ENCODE measurements around the gene KLHL1. TPM values are rescaled to one million over a fixed set of nuclear protein-coding genes. Genes with fewer than 3 reads are reported as not detected.

KLHL1 gene
- total RNA-seq, 1 experiment from 2014 or later, result not detected

DNA sequence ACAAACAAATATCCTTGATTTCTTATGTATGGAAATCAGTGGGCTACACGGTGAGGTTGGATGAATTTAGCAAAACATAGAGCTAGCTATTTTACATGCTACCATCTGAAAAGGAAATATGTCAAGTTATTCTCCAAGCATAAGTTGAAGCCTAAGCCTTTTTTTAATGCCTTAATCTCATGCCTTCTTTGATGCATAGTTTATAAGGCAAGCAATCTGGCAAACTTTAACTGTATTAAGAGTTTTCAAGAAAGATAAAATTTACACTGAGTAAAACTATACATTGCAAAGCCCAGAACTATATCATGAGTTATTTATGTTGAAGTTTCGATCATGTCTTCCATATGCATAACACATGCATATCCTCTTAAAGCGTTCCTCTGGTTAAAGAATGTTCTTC, 85.6 kb downstream of the KLHL1 start:
- DNase-seq (ENCODE audit: low read depth), result no peak

DNA sequence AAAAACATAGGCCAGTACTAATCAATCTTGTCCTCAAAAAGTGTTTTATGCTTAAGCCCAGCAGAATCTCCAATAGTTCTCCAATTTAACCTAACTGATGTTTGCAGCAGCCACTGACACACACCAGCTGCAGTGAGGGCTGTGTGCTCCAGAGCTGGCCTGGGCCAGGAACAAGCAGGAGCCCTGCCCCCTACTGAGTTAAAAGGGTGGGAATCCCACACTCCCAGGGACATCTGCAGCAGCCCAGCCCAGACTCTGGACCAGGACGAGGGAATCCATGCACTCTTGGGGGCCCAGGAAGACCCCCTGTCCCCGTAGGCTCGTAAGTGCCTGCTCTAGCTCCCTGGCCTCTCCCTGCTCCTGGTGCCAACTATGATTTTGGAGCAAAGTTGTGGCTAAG, 92.1 kb downstream of the KLHL1 start:
- DNase-seq (ENCODE audit: low read depth), result no peak

DNA sequence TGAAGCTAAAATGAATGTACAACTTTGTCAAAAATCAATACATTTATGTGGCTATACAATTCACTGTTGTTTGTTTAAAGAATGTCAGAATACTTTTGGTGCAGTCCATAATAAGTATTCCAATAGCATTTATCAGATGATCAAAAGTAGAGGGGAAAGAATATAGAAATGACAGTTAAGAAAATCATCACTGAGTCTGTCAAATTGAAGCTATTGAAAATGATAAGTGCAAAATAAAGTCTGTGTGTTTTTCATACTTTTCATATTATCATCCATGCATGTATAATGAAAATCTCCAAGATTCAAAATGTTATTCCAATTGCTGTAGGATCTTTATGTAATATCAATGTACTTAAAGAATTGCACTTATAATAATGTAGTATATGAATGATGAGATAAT, 93.9 kb downstream of the KLHL1 start:
- no peak for DNase-seq (ENCODE audit: low read depth)

DNA sequence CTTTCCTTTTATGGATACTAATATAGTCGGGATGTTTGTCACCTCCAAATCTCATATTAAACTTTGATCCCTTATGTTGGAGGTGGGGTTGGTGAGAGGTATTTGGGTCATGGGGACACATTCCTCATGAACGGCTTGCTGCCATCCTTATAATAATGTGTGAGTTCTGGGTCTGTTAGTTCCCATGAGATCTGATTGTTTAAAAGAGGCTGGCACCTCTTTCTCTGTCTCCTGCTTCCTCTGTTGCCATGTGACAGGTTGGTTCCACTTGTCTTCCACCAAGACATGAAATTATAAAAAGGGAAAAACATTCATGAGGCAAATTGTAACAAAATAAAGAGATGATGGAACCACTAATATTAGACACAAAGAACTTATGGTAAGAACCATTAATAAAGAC, 108.4 kb downstream of the KLHL1 start:
- DNase-seq (ENCODE audit: low read depth), result peak; percentile 43

DNA sequence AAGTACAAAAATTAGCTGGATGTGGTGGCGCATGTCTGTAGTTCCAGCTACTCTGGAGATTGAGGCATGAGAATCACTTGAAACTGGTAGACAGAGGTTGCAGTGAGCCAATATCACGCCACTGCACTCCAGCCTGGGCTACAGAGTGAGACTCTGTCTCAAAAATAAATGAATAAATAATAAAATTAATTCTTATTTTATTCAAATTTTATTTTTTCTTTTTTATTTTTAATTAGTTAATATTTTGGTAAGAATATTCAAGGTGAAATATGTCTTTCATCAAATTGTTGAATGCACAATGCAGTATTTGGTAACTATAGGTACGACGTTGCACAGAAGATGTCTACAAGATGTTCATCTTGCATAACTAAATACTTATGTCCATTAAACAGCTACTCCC, 111.2 kb downstream of the KLHL1 start:
- DNase-seq (ENCODE audit: low read depth), result no peak

DNA sequence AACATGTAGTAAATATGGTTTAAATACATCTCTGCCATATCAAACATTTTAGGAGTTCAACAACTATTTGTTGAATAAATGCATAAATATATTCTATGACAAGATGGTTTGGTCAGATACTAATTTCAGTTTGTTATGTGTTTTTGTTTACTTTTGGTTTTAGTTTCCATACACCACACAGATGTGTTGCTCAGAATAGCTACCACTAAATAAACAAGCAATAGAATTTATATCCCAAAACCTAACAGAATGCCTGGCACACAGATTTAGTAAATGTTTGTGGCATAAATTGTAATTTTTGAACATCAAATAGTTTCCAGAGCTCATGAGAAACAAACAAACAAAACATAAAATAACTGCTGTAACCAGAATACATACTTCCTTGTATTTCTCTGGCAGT, 127.5 kb downstream of the KLHL1 start:
- DNase-seq (ENCODE audit: low read depth), result no peak

DNA sequence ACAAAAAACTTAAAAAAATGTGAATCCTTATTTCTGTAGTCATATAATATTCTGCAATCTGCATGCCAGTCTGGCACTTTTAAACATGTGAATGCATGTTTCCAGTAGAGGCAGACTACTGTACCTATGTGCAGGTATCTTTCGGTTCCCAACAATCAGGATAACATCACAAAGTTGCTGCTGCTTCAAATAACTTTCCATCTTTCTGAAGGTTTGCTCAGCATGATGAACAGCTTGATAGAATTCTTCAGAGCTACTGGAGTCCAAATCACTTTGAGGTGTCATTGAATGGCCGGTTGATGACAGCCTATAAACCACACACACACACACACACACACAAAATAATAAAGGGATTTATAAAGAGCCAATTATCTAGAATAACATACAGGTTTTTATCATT, 132.8 kb downstream of the KLHL1 start:
- no peak for DNase-seq (ENCODE audit: low read depth)

DNA sequence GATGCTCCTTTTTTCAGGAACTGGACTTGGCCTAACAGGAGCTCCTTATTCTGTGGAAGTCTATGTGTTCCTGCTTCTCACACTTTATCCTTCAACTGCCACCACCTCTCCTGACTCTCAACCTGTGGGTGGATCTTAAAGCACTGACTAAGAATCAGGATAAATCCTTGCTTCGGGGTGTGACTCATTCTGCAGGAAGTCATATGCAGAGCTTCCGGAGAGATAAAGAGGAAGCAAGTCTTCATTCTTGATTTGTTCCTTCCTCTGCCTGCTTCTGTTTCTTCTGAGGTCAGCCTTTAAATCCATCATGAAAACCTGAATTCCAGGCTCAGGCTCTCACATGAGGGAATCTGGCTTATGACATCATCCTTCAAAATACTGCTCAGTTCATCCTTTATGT, 137.7 kb downstream of the KLHL1 start:
- peak; percentile 84 for DNase-seq (ENCODE audit: low read depth)

DNA sequence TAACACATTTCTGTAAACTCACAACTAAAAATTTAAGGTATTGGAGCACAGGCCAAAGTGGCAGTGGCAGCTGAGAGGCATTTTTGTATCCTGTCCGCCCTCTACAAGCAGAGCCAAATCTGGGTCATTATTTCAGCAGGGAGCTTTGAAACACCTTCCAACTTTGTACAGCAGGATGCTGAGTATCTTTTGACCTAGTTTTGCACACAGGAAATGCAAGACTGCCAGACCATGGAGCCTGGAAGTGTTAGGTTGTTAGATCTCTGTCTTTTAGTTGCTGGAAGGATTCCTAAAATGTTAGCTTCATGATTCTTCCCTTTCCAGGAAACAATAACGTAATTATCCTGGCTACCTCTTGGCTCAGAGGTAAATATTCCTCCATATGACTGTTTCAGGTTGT, 149.2 kb downstream of the KLHL1 start:
- no peak for DNase-seq (ENCODE audit: low read depth)

DNA sequence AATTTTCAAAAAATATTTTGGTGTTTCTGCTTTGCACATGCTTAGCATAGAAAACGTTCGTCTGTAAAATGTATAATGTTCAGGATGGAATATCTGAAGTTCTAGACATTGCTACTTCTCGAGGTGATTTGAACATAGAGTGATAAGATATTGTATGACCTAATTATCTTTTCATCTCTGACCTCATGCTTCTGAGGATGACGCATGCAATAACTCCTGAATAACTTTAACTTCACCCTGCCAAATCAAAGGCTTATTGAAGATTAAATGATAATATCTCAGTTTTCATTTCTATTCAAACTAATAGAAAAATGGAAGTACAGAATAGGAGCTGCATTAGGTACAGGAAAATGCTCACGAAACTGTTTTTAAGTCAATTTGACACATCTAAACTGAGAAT, 151.4 kb downstream of the KLHL1 start:
- no peak for DNase-seq (ENCODE audit: low read depth)

DNA sequence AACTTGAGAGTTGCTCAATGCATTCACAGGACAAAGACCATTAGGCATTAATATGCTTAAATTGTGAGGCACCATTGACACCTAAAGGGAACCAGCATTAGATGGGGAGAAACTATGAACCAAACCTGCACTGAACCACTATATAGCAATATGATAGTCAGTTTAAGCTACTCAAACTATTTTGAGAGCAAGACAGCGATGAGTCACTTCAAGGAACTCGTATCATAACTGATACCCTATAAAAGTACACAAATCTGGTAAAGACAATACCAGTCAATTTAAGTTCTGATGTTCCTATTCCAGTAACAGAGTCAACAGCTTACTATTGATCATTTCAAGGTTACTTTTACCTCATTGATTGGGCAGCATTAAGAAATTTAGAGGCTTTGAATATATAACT, 151.9 kb downstream of the KLHL1 start:
- DNase-seq (ENCODE audit: low read depth), result no peak

DNA sequence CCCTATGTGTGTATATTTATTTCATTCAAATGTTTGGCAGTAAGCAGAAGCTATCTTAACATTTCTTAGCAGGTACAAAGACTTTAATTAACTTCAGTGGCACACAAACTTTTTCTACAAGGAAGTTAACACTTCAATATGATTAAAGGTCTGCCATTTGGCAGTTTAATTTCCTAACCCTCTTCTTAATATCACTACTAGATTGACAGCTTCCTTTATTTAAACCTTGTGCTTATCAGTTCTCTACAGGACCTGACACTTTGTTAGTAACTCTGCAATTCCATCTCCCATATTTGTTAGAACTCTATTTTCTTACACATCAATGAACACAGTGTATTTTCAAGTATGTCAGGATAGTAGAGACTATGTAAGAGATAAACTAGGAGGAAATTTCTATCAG, 153.0 kb downstream of the KLHL1 start:
- DNase-seq (ENCODE audit: low read depth), result no peak

DNA sequence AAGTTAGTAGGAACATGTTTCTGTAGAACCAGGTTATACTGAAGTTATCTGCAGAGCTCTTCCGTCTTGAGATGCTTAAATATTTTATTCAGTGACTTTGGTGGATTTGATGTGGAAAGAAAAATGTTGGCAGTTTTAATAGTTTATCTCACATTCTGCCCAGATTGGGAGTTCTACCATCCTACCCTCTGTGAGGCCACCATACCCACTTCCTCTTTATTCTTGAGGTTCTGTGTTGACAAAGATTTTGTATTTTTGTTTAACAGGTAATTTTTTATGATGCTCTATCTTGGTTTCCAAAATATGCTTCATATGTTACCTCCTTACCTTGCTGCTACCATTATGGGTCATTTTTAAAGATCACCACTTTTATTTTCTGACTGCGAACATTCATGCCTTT, 156.8 kb downstream of the KLHL1 start:
- no peak for DNase-seq (ENCODE audit: low read depth)

DNA sequence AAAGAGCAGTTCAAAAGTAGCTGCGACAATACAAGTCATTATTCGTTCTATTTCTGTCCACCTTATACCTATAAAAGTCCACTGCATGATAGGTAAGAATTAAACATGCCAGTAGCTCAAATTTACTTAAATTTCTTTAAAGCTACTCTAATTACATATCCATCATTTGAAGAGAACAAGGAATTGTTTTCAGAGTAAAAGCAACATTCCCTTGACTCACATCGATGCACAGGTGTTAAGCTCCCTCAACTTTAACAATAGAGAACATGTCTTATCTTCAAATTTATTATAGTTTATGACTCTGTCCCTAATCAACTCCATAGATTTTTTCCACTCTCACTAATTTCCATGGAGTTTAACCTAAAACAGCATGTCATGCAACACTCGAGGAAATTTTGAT, 158.1 kb downstream of the KLHL1 start:
- no peak for DNase-seq (ENCODE audit: low read depth)

DNA sequence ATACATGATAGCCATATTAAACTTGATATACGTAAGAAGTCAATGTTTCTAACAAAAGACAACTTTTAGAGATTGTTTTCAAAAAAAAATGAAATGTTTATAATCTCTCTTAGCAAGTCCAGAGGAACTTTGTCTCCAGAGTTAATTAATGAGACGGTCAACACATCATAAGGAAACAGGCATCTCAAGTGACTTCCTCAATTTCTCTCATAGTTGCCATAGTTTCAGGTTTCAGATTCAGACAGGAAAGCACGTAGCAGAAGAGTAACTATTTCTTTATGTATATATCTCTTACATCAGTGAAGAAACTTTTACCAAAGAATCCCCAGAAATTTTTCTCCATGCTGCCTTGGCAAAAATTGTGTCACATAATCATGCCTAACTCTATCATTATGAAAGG, 160.2 kb downstream of the KLHL1 start:
- no peak for DNase-seq (ENCODE audit: low read depth)

DNA sequence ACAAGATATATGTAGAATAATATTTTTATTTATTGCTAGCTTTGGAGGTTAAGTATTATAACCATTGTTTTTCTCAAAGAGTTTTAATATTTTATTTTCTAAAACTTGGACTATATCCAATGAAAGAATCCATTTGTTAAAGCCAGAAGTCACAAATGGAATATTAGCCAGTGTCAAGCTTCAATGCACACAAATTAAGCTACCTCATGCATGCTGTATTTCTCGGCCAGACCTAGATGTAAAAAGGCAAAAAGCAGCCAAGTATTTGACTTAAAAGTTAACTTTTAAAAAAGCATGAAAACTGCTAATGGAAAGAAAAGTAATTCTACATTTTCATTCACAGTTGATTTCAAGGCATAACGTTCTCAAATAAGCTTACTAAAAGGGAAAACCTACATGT, 160.7 kb downstream of the KLHL1 start:
- DNase-seq (ENCODE audit: low read depth), result no peak

DNA sequence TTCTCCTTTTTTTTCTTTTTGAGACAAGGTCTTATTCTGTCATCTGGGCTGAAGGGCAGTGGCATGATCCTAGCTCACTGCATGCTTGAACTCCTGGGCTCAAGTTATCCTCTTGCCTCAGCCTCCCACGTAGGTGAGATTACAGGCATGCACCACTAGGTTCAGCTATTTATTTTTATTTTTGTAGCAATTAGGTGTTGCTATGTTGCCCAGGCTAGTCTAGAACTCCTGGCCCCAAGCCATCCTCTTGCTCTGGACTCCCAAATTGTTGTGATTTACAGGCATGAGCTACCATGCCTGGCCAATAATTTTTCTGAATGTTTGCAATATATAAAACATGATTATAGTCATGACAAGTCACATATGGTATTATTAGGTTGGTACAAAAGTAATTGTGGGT, 161.7 kb downstream of the KLHL1 start:
- DNase-seq (ENCODE audit: low read depth), result no peak

DNA sequence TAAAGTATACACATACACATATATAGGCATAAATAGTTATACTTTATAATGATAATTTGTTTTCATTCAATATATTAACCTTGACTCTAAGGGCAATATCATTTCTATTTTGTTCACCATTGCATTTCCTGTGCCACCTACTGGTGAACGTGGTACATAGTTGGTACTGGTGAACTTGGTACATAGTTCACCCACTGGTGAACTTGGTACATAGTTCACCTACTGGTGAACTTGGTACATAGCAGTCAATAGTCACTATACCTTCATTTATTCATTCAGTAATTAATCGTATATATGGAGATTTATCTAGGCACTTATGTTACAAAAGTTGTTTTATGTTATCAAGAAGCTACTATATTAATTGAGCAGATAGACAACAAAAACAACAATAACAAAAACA, 173.2 kb downstream of the KLHL1 start:
- peak; percentile 20 for DNase-seq (ENCODE audit: low read depth)

DNA sequence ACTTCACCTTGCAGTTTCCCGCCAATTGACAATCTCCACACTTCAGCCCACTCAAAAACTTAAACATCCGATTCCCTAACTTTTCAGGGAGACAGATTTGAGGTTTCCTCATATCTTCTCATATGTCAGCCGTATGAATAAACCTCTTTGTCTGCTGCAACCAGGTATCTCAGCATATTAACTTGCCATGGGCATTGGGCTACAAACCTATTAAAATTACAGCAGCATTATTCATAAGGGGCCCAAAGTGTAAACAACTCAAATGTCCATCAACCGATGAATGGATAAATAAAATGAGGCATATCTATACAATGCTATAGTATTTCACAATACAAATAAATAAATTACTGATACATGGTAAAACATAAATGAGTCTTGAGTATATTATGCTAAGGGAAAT, 180.0 kb downstream of the KLHL1 start:
- DNase-seq (ENCODE audit: low read depth), result no peak

DNA sequence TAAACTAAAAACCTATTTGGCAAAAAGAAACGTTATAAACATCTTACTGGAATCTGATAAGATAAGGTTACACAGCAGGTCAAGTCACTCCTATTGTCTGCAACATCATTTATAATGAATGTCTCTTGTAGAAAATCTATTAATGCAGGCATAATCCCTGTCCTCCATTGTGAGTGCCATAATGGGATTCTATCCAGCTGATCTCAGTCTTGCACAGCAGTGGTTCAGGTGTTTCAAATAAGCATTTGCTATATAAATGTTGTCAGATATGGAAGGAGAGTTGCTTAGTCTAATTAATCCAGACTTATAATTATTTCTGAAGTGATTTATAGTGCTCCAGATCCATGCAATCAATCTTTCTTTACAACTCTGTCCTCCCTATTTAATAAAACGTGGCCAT, 187.1 kb downstream of the KLHL1 start:
- no peak for DNase-seq (ENCODE audit: low read depth)

DNA sequence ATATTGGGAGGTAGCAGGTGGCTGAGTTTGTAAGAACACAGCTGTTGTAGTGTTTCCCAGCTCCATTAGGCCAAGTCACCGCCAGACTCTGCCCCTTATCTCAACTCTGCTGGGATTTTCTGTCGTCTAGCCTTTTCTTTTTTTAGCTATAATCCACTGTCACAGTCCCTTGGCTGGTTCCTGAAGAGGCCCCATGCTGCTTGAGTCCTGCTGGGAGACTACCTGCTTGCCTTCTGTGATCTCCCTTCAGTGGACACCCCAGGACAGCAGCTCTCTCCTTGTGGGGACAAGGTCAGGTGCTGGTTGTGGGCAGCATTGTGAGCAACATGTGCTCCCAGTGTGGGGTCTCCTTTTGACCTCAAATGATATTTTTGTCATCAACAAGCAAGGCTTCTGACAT, 195.6 kb downstream of the KLHL1 start:
- no peak for DNase-seq (ENCODE audit: low read depth)

DNA sequence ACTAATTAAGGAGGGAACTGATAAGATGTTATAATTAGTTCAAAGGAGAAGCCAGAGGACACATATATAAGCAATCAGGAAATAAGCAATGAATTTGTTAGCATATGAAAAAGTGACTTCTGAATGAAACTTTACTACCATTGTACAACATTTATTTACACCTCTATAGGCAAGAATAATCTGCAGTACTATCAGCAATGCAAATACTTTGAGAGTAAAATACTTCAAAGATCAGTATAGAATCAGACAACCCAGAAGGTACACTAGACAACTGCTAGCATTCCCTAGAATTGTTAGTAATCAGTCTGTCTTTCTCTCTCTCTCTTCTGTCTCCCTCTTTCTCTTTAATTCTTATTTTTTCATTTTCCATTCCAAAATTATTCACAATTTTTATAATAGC, 197.5 kb downstream of the KLHL1 start:
- DNase-seq (ENCODE audit: low read depth), result no peak

DNA sequence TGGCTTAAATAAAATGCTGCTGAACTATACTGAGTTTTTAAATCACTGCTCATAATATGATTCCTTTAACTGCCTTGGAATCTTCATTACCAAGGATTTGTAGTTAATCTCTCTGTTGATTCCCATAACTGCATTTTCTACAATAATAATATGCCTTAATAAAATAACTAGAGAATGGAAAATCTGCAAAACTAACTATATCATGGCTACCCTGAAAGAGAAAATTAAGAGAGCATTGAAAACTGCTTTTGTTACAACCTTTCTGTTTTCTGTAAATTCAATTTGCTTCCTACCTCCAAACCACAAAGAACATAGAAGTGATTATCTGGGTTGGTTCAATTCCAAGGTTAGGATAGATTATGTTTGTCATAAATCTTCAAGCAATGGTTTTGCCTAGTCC, 203.5 kb downstream of the KLHL1 start:
- DNase-seq (ENCODE audit: low read depth), result no peak

DNA sequence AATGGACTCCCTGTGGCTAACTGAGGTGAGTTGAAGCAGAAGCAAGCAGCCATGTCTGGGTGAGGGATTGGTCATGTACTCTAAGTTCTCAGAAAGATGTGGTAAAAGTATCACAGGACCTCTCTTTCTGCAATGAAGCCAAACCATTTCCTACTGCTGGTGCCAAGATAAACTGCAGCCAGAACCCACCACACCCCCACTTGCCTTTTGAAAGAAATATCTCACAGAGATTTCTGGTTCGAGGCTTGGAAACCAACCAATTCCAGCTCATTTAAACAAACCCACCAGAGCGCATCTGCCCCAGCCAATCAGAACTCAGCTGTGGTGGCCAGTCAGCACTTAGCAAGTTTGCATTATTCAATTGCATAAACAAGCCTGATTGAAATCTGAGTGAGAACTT, 205.2 kb downstream of the KLHL1 start:
- DNase-seq (ENCODE audit: low read depth), result peak; percentile 29

DNA sequence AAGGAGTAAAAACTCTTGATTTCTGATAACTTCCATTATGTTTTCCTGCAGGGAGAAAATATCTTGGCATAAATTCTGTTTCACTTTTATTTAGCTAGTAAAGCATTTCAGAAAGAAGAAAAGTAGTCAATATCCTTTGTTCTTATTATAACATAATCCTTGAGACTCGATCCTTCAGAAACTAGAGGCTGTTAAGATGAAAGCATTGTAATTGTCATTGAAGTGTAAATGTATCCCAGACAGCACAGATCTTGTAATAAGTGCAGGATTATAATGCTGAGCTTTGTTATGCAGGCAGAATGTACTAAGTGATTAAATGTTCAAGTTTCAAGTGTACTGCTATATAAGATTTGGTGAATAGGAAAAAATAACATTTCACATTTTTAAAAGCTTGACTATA, 225.8 kb downstream of the KLHL1 start:
- no peak for DNase-seq (ENCODE audit: low read depth)

Measured in HT1080 (cell line).